GM23338 (cell line): ENCODE results near the gene PACS1. TPM values are rescaled to one million over a fixed set of nuclear protein-coding genes. Genes with fewer than 3 reads are reported as not detected.

Source experiments
- ATAC-seq: fragments of 200-7000 bp; cut with Tn5 transposase; 3 replicates; pipeline ENCODE4 v1.9.1; 2020
- DNase-seq: peaks from one replicate; pipeline ENCODE4 v3.0.0-alpha.2; 2015; ENCODE audit warnings: low spot score
- H2AFZ ChIP-seq: fragments of 200-600 bp; sonication (generic); 2 replicates; pipeline ENCODE4 v1.8.0; 2016; ENCODE audit warnings: antibody characterized with exemption, mild to moderate bottlenecking, moderate library complexity
- H3F3A ChIP-seq: fragments of 200-600 bp; sonication (generic); replicated peaks from 2 replicates; pipeline ENCODE4 v1.8.0; 2017; ENCODE audit warnings: antibody characterized with exemption, mixed run types, low read depth
- H3K27ac ChIP-seq: fragments of 200-600 bp; sonication (generic); 2 replicates; pipeline ENCODE4 v1.6.1; 2016; ENCODE audit warnings: low read depth
- H3K27me3 ChIP-seq: fragments of 200-600 bp; sonication (generic); 2 replicates; pipeline ENCODE4 v1.8.0; 2016; ENCODE audit warnings: mild to moderate bottlenecking, mixed run types, moderate library complexity; ENCODE audit not compliant: insufficient read depth
- H3K36me3 ChIP-seq: fragments of 200-600 bp; sonication (generic); 2 replicates; pipeline ENCODE4 v1.8.0; 2016; ENCODE audit warnings: mild to moderate bottlenecking; ENCODE audit not compliant: insufficient read depth
- H3K4me1 ChIP-seq: fragments of 200-600 bp; sonication (generic); 2 replicates; pipeline ENCODE4 v1.8.0; 2016; ENCODE audit warnings: mild to moderate bottlenecking, moderate library complexity; ENCODE audit not compliant: insufficient read depth
- H3K4me2 ChIP-seq: fragments of 200-600 bp; sonication (generic); 2 replicates; pipeline ENCODE4 v1.7.1; 2017; ENCODE audit warnings: mixed run types
- H3K4me3 ChIP-seq: fragments of 200-600 bp; sonication (generic); 2 replicates; pipeline ENCODE4 v1.6.1; 2016; ENCODE audit warnings: mixed run types
- H3K79me2 ChIP-seq: fragments of 200-600 bp; sonication (generic); replicated peaks from 2 replicates; pipeline ENCODE4 v1.8.0; 2017; ENCODE audit warnings: mild to moderate bottlenecking; ENCODE audit not compliant: insufficient read depth
- H3K9me2 ChIP-seq: fragments of 200-600 bp; sonication (generic); 2 replicates; pipeline ENCODE4 v1.8.0; 2017; ENCODE audit not compliant: insufficient read depth
- H4K20me1 ChIP-seq: fragments of 200-600 bp; sonication (generic); replicated peaks from 2 replicates; pipeline ENCODE4 v1.8.0; 2017; ENCODE audit warnings: mild to moderate bottlenecking; ENCODE audit not compliant: insufficient read depth
- H3K27ac Mint-ChIP-seq: 2 replicates; pipeline ENCODE4 v1.8.0; 2020; ENCODE audit warnings: inconsistent platforms, mild to moderate bottlenecking, moderate library complexity, mixed read lengths
- H3K27me3 Mint-ChIP-seq: 3 replicates; pipeline ENCODE4 v1.8.0; 2022; ENCODE audit warnings: low read depth, mild to moderate bottlenecking, moderate library complexity, mixed read lengths, inconsistent platforms; ENCODE audit not compliant: insufficient read depth, poor library complexity
- H3K36me3 Mint-ChIP-seq: 3 replicates; pipeline ENCODE4 v1.8.0; 2021; ENCODE audit warnings: low read depth, mild to moderate bottlenecking, inconsistent platforms, moderate library complexity, mixed read lengths
- H3K4me1 Mint-ChIP-seq: 3 replicates; pipeline ENCODE4 v1.8.0; 2020; ENCODE audit warnings: mild to moderate bottlenecking, inconsistent platforms, mixed read lengths
- H3K4me3 Mint-ChIP-seq: 3 replicates; pipeline ENCODE4 v1.8.0; 2021; ENCODE audit warnings: moderate library complexity, mild to moderate bottlenecking, inconsistent platforms, mixed read lengths
- H3K9me3 Mint-ChIP-seq: 3 replicates; pipeline ENCODE4 v1.8.0; 2020; ENCODE audit warnings: moderate library complexity, mild to moderate bottlenecking, inconsistent platforms, mixed read lengths
- CREB1 ChIP-seq: fragments of 250-450 bp; sonication (Bioruptor Pico); IDR thresholded peaks from 2 replicates; pipeline ENCODE4 v1.5.0; 2020; ENCODE audit warnings: low read depth, mild to moderate bottlenecking, moderate library complexity
- CTCF ChIP-seq, 2 experiments: fragments of 200-600 bp in 1 of 2; sonication (generic) in 1 of 2; conservative IDR thresholded peaks; 2 replicates each; pipeline versions ENCODE4 v1.5.1 to v1.6.1; 2016 to 2017; ENCODE audit warnings: antibody characterized with exemption in 2 of 2, low read depth in 2 of 2, mild to moderate bottlenecking in 2 of 2, moderate library complexity in 1 of 2
- ETS1 ChIP-seq: IDR thresholded peaks from 2 replicates; pipeline ENCODE4 v1.6.1; 2016; ENCODE audit warnings: antibody characterized with exemption
- EZH2 ChIP-seq: fragments of 200-600 bp; sonication (generic); IDR thresholded peaks from one replicate; pipeline ENCODE4 v1.8.0; 2017; ENCODE audit warnings: antibody characterized with exemption, mild to moderate bottlenecking, low read depth; ENCODE audit not compliant: unreplicated experiment
- EZH2phosphoT487 ChIP-seq: fragments of 200-600 bp; sonication (generic); IDR thresholded peaks from one replicate; pipeline ENCODE4 v1.8.1; 2018; ENCODE audit warnings: antibody characterized with exemption; ENCODE audit not compliant: unreplicated experiment
- JUNB ChIP-seq: IDR thresholded peaks from one replicate; pipeline ENCODE4 v1.6.1; 2016; ENCODE audit warnings: antibody characterized with exemption; ENCODE audit not compliant: unreplicated experiment
- NANOG ChIP-seq: IDR thresholded peaks from 2 replicates; pipeline ENCODE4 v1.6.1; 2016; ENCODE audit warnings: antibody characterized with exemption, borderline replicate concordance
- POLR2AphosphoS5 ChIP-seq: IDR thresholded peaks from 2 replicates; pipeline ENCODE4 v1.6.1; 2016; ENCODE audit warnings: antibody characterized with exemption, low read depth
- REST ChIP-seq: IDR thresholded peaks from one replicate; pipeline ENCODE4 v1.6.1; 2018; ENCODE audit warnings: antibody characterized with exemption; ENCODE audit not compliant: unreplicated experiment
- STAT1 ChIP-seq: IDR thresholded peaks from one replicate; pipeline ENCODE4 v1.6.1; 2016; ENCODE audit warnings: antibody characterized with exemption; ENCODE audit not compliant: unreplicated experiment
- ZNF114 ChIP-seq: fragments of 250-450 bp; sonication (Bioruptor Pico); IDR thresholded peaks from 2 replicates; pipeline ENCODE4 v1.5.0; 2020; ENCODE audit warnings: mild to moderate bottlenecking, moderate library complexity
- ZNF331 ChIP-seq: fragments of 250-450 bp; sonication (Bioruptor Pico); IDR thresholded peaks from 2 replicates; pipeline ENCODE4 v1.5.0; 2020; ENCODE audit warnings: low read depth, mild to moderate bottlenecking, moderate library complexity
- ZNF462 ChIP-seq: fragments of 250-450 bp; sonication (Bioruptor Pico); IDR thresholded peaks from 2 replicates; pipeline ENCODE4 v1.5.0; 2020; ENCODE audit warnings: mild to moderate bottlenecking, moderate library complexity
- polyA plus RNA-seq: library from polyadenylated mRNA; unstranded; fragments of >200 nt; fragmentation: Nextera tagmentation; extraction: Ambion mirVana; gene quantifications from 2 replicates; pipeline ENCODE4 v1.2.1, GENCODE V29; 2016
- total RNA-seq: library from RNA; depleted of rRNA; stranded (reverse); fragments of >200 nt; shearing (Covaris generic); gene quantifications from 2 replicates; pipeline ENCODE4 v1.2.3, GENCODE V29; 2014

PACS1 gene
- total and polyA plus RNA-seq, 2 experiments from 2014 or later: 8.0 to 37.5 TPM

- Histone ChIP-seq H3K27me3 (no peaks in the 10 kb centered on the region), H3K4me3 (no peak overlapping the region), H4K20me1 (0 out of 2 replicates have a peak, but pooled peaks cover 3% of the 10 kb centered on the region), H2AFZ (no peak overlapping the region), H3K4me2 (no peak overlapping the region), H3K9me2 (no peaks in the 10 kb centered on the region), H3K79me2 (peaks cover 17% of the 10 kb centered on the region), H3K36me3 (no peaks in the 10 kb centered on the region), H3K27ac (no peak overlapping the region), H3K4me1 (peaks cover 21% of the 10 kb centered on the region), H3F3A (no peaks in the 10 kb centered on the region)
- H3K36me3 Mint-ChIP-seq: no peaks in the 10 kb centered on the region
- no peak for ATAC-seq
- no peak for DNase-seq
- peaks cover 2% of the 10 kb centered on the region for H3K27me3 Mint-ChIP-seq
- no peak for TF ChIP-seq ZNF462 (CRISPR knock-in tag)
- TF ChIP-seq ZNF331: no peak
- TF ChIP-seq EZH2: no peak
- no peak for TF ChIP-seq JUNB
- no peak for TF ChIP-seq REST
- TF ChIP-seq ZNF114 (CRISPR knock-in tag): no peak
- no peak for TF ChIP-seq ETS1
- no peak for TF ChIP-seq POLR2AphosphoS5
- no peak for TF ChIP-seq NANOG
- no peak for TF ChIP-seq STAT1
- no peak for TF ChIP-seq EZH2phosphoT487
- no peak for TF ChIP-seq CREB1 (CRISPR knock-in tag)
- TF ChIP-seq CTCF (conservative IDR thresholded peaks at IDR 0.05; ENCODE audit: low read depth in 2 of 2): no peak
- H3K4me3 Mint-ChIP-seq: no peak overlapping the region
- no peaks in the 10 kb centered on the region for H3K9me3 Mint-ChIP-seq
- no peak overlapping the region for H3K27ac Mint-ChIP-seq
- H3K4me1 Mint-ChIP-seq: peaks cover 17% of the 10 kb centered on the region
Observed at GRCh38 chr11:66104057-66104638, 34.1 kb downstream of the PACS1 start.
